Measurements from ENCODE around the gene TCAIM. TPM values are rescaled to one million over a fixed set of nuclear protein-coding genes. Genes with fewer than 3 reads are reported as not detected.

TCAIM gene
- total RNA-seq, 2 experiments from 2014 or later, result 14.8 to 17.0 TPM

Other genes starting within 250 kb of the TCAIM start
- gene TOPAZ1, start 96.9 kb upstream of the TCAIM start, total RNA-seq, result not detected
- gene ZNF445, start 138.9 kb downstream of the TCAIM start, total RNA-seq, result 10 to 100 TPM; 13.2 to 16.3 TPM
- gene ZKSCAN7, start 216.4 kb downstream of the TCAIM start, total RNA-seq, result 1 to 10 TPM; 2.0 TPM
- gene ZNF660, start 246.2 kb downstream of the TCAIM start, total RNA-seq, result under 1 TPM; 0.21 to 0.89 TPM

All from activated CD4-positive, alpha-beta T cell treated with anti-CD3 and anti-CD28 coated beads for 36 hours (primary cell).